D721Med (cell line): ENCODE data around the gene HOXA9.

Source experiments
- DNase-seq: peaks from one replicate; pipeline ENCODE4 v3.0.0; 2011; ENCODE audit warnings: low spot score; ENCODE audit not compliant: insufficient read length
- FAIRE-seq: peaks from 2 replicates; lab custom pipeline; 2011; peaks lifted over from hg19 to GRCh38; lab: Jason Lieb, UNC
- TF ChIP-seq, protein P1 (sequence below): IDR thresholded peaks from 2 replicates; pipeline ENCODE4 v1.5.1; 2012; ENCODE audit warnings: mild to moderate bottlenecking, control low read depth; ENCODE audit not compliant: insufficient read depth; ENCODE audit errors: missing control alignments

The HOXA9 gene

GRCh38 chr7:27176962-27177794, 11.8 kb upstream of the HOXA9 start:
- FAIRE-seq, result no peak
- DNase-seq, result no peak
- TF ChIP-seq, protein P1, sequence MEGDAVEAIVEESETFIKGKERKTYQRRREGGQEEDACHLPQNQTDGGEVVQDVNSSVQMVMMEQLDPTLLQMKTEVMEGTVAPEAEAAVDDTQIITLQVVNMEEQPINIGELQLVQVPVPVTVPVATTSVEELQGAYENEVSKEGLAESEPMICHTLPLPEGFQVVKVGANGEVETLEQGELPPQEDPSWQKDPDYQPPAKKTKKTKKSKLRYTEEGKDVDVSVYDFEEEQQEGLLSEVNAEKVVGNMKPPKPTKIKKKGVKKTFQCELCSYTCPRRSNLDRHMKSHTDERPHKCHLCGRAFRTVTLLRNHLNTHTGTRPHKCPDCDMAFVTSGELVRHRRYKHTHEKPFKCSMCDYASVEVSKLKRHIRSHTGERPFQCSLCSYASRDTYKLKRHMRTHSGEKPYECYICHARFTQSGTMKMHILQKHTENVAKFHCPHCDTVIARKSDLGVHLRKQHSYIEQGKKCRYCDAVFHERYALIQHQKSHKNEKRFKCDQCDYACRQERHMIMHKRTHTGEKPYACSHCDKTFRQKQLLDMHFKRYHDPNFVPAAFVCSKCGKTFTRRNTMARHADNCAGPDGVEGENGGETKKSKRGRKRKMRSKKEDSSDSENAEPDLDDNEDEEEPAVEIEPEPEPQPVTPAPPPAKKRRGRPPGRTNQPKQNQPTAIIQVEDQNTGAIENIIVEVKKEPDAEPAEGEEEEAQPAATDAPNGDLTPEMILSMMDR, result no peak

GRCh38 chr7:27176524-27176845, 11.1 kb upstream of the HOXA9 start:
- DNase-seq, result no peak
- TF ChIP-seq, protein P1, result no peak
- no peak for FAIRE-seq

DNA sequence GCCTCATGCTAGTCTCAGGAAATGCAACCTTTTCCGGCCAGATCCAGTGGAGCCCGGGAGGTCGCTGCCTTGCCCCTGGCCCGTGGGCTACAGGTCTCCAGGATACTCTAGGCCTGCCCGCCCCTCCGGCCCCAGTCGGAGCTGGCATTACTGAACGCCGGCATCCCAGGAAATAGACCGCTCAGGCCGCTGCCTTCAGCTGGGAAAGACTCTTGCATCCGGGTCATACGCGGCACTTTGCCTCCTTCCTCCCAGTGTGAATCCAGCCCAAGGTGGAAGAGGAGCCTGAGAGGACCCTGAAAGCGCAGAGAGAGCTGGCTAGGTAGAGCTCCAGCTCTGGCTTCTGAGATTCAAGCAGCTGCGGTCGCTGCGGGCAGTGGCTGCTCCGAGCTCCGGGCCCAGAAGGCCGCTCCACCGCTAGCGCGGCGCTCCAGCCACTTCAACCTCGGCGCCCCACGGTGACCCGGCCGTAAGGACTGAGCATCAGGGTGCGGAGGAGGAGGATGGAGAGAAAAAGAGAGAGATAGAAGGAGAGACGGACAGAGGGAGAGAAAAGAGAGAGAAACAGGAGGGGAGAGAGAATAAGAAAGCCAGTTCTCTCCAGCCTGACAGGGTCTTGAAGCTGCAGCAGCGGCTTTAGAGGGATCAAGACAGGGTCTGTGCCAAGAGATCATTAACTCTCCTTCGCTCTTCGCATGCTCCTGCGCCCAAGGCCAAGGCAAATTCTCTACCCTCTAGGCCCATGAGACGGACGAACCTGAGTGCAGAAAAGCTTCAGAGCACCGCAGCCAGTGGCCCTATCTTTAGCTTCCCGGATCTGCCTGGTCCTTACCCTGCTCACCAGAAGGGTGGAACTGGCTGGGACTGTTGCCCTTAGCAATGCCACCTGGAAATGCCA, 10.5 kb upstream of the HOXA9 start:
- DNase-seq (no peak), FAIRE-seq (no peak)
- TF ChIP-seq, protein P1, result no peak

GRCh38 chr7:27174874-27175625, 9.7 kb upstream of the HOXA9 start:
- no peak for DNase-seq
- FAIRE-seq, result no peak
- TF ChIP-seq, protein P1, result no peak

DNA sequence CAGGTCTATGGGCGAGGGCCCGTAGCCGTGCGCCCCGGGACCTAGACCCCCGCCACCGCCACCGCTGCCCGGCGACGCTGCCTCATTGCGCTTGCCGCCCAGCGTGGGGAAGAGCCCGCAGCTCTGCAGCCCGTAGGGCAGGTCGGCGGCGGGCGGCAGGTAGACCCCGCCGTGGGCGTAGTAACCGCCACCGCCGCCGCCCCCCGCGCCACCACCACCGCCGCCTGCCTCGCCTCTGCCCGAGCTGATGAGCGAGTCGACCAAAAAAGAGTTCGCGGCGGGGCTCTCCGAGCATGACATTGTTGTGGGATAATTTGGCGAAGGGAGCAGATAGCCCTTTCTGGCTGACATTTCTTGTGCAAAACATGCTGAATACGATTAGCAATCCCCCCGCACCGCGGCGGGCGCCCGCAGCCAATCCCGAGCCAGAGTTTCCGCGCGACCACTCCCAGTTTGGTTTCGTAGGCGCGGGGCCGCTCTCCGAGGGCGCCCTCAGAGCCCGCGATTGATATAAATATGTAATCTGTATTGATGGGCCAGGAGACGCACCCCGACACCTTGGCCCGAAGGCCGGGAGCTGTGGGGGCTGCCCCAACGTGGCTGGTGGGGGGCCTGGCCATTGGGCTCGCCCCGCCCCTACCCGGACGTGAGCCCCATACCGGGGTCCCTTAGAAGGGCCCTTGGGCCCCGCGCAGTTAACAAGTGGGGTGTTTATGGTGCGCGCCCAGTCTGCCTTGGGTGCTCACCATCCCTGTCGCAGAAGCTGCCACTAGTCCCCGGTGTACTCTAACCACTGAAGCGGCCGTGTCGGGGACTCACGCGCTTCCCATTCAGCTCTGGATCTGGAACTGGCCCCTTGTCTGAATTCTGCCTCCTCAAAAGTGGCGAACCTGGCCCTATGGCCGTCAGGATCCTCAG, 8.9 kb upstream of the HOXA9 start, which contains the start of gene HOXA10:
HOXA10 (minus strand) TSS at position 365 of the 918 bp plus-strand sequence; CDS start at position 351, 14 bp downstream.
- TF ChIP-seq, protein P1, result no peak
- DNase-seq, result no peak
- no peak for FAIRE-seq

DNA sequence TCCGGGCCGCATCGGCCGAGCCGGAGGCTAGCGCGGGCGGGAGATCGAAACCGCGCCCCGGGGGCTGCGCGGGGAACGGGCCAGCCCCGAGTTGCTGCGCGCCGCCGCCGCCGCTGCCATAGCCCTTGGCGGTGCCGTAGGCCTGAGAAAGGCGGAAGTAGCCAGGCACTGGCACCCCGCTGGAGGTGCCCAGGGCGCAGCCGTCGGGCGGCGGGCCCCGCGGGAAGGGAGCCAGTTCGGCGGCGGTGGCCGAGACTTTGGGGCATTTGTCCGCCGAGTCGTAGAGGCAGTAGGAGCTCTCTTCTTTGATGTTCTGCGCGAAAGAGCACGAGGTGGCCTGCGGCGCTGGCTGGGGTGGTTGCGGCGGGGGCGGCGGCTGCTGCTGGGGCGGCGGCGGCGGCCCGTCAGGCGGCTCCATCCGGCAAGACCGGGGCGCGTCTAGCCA, 8.2 kb upstream of the HOXA9 start:
- TF ChIP-seq, protein P1, result no peak
- DNase-seq (no peak), FAIRE-seq (no peak)
